ENCODE measurements around the gene BCL2L12.

The BCL2L12 gene

GRCh38 chr19:49658139-49658517 is 7.6 kb upstream of the BCL2L12 start:
- no peaks in the 10 kb centered on the region for H3K4me1 ChIP-seq (ENCODE audit: control insufficient read depth, low read length)
- H3K4me2 ChIP-seq (ENCODE audit: low read length) = no peak overlapping the region
- H3K4me3 ChIP-seq (ENCODE audit: low read length) = no peak overlapping the region
- TF ChIP-seq CTCF (IDR thresholded peaks at IDR 0.05; ENCODE audit: low read depth, low read length, poor library complexity, severe bottlenecking) (no peak), EZH2phosphoT487 (IDR thresholded peaks at IDR 0.05; ENCODE audit: borderline replicate concordance, low read length) (no peak)
- H3K27me3 ChIP-seq (ENCODE audit: control insufficient read depth, low read length) = no peaks in the 10 kb centered on the region
- H3F3A ChIP-seq (ENCODE audit: control insufficient read depth, insufficient read depth) = peaks cover 7% of the 10 kb centered on the region
- peaks cover 87% of the 10 kb centered on the region for H3K36me3 ChIP-seq (ENCODE audit: control insufficient read depth, low read length)
- H3K9me3 ChIP-seq (ENCODE audit: control insufficient read depth, insufficient read depth, low read length) = no peaks in the 10 kb centered on the region
- no peaks in the 10 kb centered on the region for H4K20me1 ChIP-seq (ENCODE audit: control insufficient read depth, insufficient read depth, low read depth, low read length)
- H3K79me2 ChIP-seq (ENCODE audit: control insufficient read depth, low read length) = peaks cover 8% of the 10 kb centered on the region
- no peak overlapping the region for H3K27ac ChIP-seq (ENCODE audit: low read depth, low read length)
- H3K9me2 ChIP-seq (replicated peaks; ENCODE audit: control insufficient read depth, low read length) = no peaks in the 10 kb centered on the region

GRCh38 chr19:49658566-49659442 is 6.9 kb upstream of the BCL2L12 start:
- peaks cover 7% of the 10 kb centered on the region for H3F3A ChIP-seq (ENCODE audit: control insufficient read depth, insufficient read depth)
- no peaks in the 10 kb centered on the region; the same call in 1 of the 2 replicates for H4K20me1 ChIP-seq (ENCODE audit: control insufficient read depth, insufficient read depth, low read depth, low read length)
- H3K27me3 ChIP-seq (ENCODE audit: control insufficient read depth, low read length) = no peaks in the 10 kb centered on the region
- no peak overlapping the region for H3K27ac ChIP-seq (ENCODE audit: low read depth, low read length)
- H3K4me2 ChIP-seq (ENCODE audit: low read length) = no peak overlapping the region
- H3K36me3 ChIP-seq (ENCODE audit: control insufficient read depth, low read length) = peaks cover 84% of the 10 kb centered on the region
- no peaks in the 10 kb centered on the region for H3K9me2 ChIP-seq (replicated peaks; ENCODE audit: control insufficient read depth, low read length)
- H3K4me1 ChIP-seq (ENCODE audit: control insufficient read depth, low read length) = peaks cover 7% of the 10 kb centered on the region
- H3K4me3 ChIP-seq (ENCODE audit: low read length) = no peak overlapping the region
- TF ChIP-seq CTCF (IDR thresholded peaks at IDR 0.05; ENCODE audit: low read depth, low read length, poor library complexity, severe bottlenecking) (no peak), EZH2phosphoT487 (IDR thresholded peaks at IDR 0.05; ENCODE audit: borderline replicate concordance, low read length) (no peak)
- no peaks in the 10 kb centered on the region for H3K9me3 ChIP-seq (ENCODE audit: control insufficient read depth, insufficient read depth, low read length)
- H3K79me2 ChIP-seq (ENCODE audit: control insufficient read depth, low read length) = peaks cover 15% of the 10 kb centered on the region

- peaks cover 10% of the 10 kb centered on the region for H3F3A ChIP-seq (ENCODE audit: control insufficient read depth, insufficient read depth)
- no peaks in the 10 kb centered on the region for H3K27me3 ChIP-seq (ENCODE audit: control insufficient read depth, low read length)
- H3K4me3 ChIP-seq (ENCODE audit: low read length) = no peak overlapping the region
- no peak overlapping the region for H3K4me2 ChIP-seq (ENCODE audit: low read length)
- no peak overlapping the region for H3K27ac ChIP-seq (ENCODE audit: low read depth, low read length)
- H3K36me3 ChIP-seq (ENCODE audit: control insufficient read depth, low read length) = peaks cover 74% of the 10 kb centered on the region
- no peaks in the 10 kb centered on the region for H3K9me2 ChIP-seq (replicated peaks; ENCODE audit: control insufficient read depth, low read length)
- peaks cover 31% of the 10 kb centered on the region for H3K79me2 ChIP-seq (ENCODE audit: control insufficient read depth, low read length)
- H3K4me1 ChIP-seq (ENCODE audit: control insufficient read depth, low read length) = peaks cover 11% of the 10 kb centered on the region
- no peaks in the 10 kb centered on the region for H3K9me3 ChIP-seq (ENCODE audit: control insufficient read depth, insufficient read depth, low read length)
- H4K20me1 ChIP-seq (ENCODE audit: control insufficient read depth, insufficient read depth, low read depth, low read length) = peaks cover 4% of the 10 kb centered on the region
- no peak for TF ChIP-seq EZH2phosphoT487 (IDR thresholded peaks at IDR 0.05; ENCODE audit: borderline replicate concordance, low read length)
- TF ChIP-seq CTCF (IDR thresholded peaks at IDR 0.05; ENCODE audit: low read depth, low read length, poor library complexity, severe bottlenecking) = no peak
Observed at GRCh38 chr19:49660338-49660961, 5.3 kb upstream of the BCL2L12 start.
